Panc1 (cell line): Measurements from ENCODE around the gene RPL12. TPM values are rescaled to one million over a fixed set of nuclear protein-coding genes. Genes with fewer than 3 reads are reported as not detected.

Experiments
- ATAC-seq: fragments of 200-7000 bp; cut with Tn5 transposase; 2 replicates; pipeline ENCODE4 v1.9.1; 2020; ENCODE audit warnings: mild to moderate bottlenecking, moderate library complexity
- BruUV-seq: library from RNA; stranded (reverse); fragments of 400-500 nt; replicated peaks from 2 replicates; lab custom pipeline; 2021; lab: Mats Ljungman, UMichigan
- CTCF ChIA-PET: fragments of 300-600 bp; sonication (Branson Sonifier 250); formaldehyde crosslinking; loops from one replicate; lab custom pipeline; 2022; ENCODE audit warnings: antibody characterized with exemption; lab: Charles Lee
- POLR2A ChIA-PET: fragments of 300-600 bp; sonication (Branson Sonifier 250); formaldehyde crosslinking; loops from one replicate; lab custom pipeline; 2022; ENCODE audit warnings: antibody characterized with exemption; lab: Charles Lee
- DNase-seq: peaks from one replicate; pipeline ENCODE4 v3.0.0-alpha.2; 2010; ENCODE audit warnings: low read depth, low spot score
- H3K27ac ChIP-seq: 2 replicates; pipeline ENCODE4 v1.5.1; 2011; ENCODE audit warnings: mild to moderate bottlenecking, low read length, inconsistent platforms
- H3K27me3 ChIP-seq: fragments of 200-500 bp; sonication (Bioruptor generic); 2 replicates; pipeline ENCODE4 v1.6.0; 2014; ENCODE audit warnings: low read length, inconsistent platforms; ENCODE audit not compliant: control insufficient read depth, insufficient read depth
- H3K36me3 ChIP-seq: fragments of 200-500 bp; sonication (Bioruptor generic); 2 replicates; pipeline ENCODE4 v1.5.1; 2014; ENCODE audit warnings: inconsistent platforms, mild to moderate bottlenecking, low read length, moderate library complexity; ENCODE audit not compliant: control insufficient read depth, insufficient read depth
- H3K4me1 ChIP-seq: 2 replicates; pipeline ENCODE4 v1.5.1; 2011; ENCODE audit warnings: inconsistent platforms, mild to moderate bottlenecking, low read length, moderate library complexity; ENCODE audit not compliant: control insufficient read depth, insufficient read depth
- H3K4me3 ChIP-seq, 2 experiments: 2 replicates each; pipeline ENCODE4 v1.5.1; 2011 to 2012; ENCODE audit warnings: low read depth in 2 of 2, low read length in 2 of 2, mild to moderate bottlenecking in 2 of 2, inconsistent platforms in 1 of 2, moderate library complexity in 1 of 2
- H3K9me3 ChIP-seq: fragments of 200-500 bp; sonication (Bioruptor generic); 2 replicates; pipeline ENCODE4 v1.5.1; 2014; ENCODE audit warnings: low read depth, mild to moderate bottlenecking, inconsistent platforms, low read length, moderate library complexity; ENCODE audit not compliant: control insufficient read depth, insufficient read depth
- CTCF ChIP-seq: fragments of 450-650 bp; IDR thresholded peaks from 2 replicates; pipeline ENCODE4 v1.5.1; 2017; ENCODE audit warnings: mild to moderate bottlenecking
- POLR2AphosphoS5 ChIP-seq: IDR thresholded peaks from 2 replicates; pipeline ENCODE4 v1.6.1; 2012; ENCODE audit warnings: mild to moderate bottlenecking, low read depth, low read length, moderate library complexity
- REST ChIP-seq, 2 experiments: IDR thresholded peaks; 2 replicates each; pipeline ENCODE4 v1.6.1; 2011 to 2012; ENCODE audit warnings: low read depth in 2 of 2, control low read depth in 1 of 2, low read length in 1 of 2, mild to moderate bottlenecking in 1 of 2, moderate library complexity in 1 of 2; ENCODE audit not compliant: insufficient read depth in 1 of 2
- SIN3A ChIP-seq: IDR thresholded peaks from 2 replicates; pipeline ENCODE4 v1.6.1; 2012; ENCODE audit warnings: low read depth, mild to moderate bottlenecking, low read length, moderate library complexity, borderline replicate concordance; ENCODE audit not compliant: insufficient read depth
- TCF7L2 ChIP-seq: IDR thresholded peaks from 2 replicates; pipeline ENCODE4 v1.6.1; 2011; ENCODE audit warnings: mild to moderate bottlenecking, low read depth, low read length, inconsistent platforms
- in situ Hi-C: cut with HindIII; loops from 2 replicates; pipeline ENCODE4 v1.10.0; 2016; ENCODE audit warnings: low sequenced_read_pairs, low pct_unique_long_range_greater_than_20kb
- intact Hi-C: fragments of 100-400 bp; cut with micrococcal nuclease; formaldehyde crosslinking; loops from one replicate; pipeline ENCODE4 v1.10.0; 2022; ENCODE audit not compliant: unreplicated experiment
- total RNA-seq: library from RNA; stranded (reverse); gene quantifications from one replicate; pipeline ENCODE4 v1.2.1, GENCODE V29; 2021; ENCODE audit not compliant: unreplicated experiment

RPL12 gene
- total RNA-seq, 1 experiment from 2014 or later, result 951 TPM

DNA sequence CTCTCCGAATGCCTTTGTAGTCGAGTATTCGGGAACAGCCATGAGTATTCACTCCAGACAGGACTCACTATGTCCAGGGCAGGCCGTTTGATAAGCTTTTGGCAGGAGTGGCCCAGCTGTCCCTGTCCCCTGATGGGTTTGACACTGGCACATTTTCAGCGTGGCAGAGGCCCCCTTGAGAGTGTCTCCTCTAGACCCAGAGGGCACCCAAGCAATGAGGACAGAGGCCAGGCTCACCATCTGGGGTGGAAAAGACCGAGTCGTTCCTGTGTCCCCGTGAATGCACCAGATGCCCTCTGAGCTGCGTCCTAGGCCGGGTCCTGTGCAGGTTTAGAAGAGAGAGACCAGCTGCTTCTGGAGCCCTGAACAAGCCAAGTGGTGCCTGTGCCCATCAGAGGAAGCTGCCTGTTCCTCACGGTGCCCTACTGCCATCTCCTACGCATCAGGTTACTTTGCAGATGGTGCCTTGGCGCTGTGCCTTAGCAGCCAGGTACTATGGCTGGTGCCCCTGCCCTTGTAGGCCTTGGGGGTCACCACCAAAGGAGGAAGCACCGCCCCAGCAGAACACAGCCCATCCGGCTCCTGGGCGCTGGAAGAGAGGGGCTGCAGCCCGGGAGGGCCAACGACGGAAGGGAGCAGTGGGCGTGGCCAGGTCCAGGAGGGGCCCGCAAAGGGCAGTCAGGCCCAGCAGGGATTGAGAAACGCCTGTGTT lies 42.5 kb upstream of the RPL12 start:
- ChIA-PET CTCF (no interaction called here), POLR2A (interaction anchor here (0.7 kb wide), 1 partner anchor 71 kb away, joined by 3 read pairs; no protein-coding TSS in a partner anchor)
- intact Hi-C loops, result no loop called here
- Histone ChIP-seq H3K27me3 (no peaks in the 10 kb centered on the region), H3K4me1 (peaks cover 10% of the 10 kb centered on the region), H3K4me3 (no peak overlapping the region), H3K36me3 (no peaks in the 10 kb centered on the region), H3K27ac (no peak overlapping the region), H3K9me3 (no peaks in the 10 kb centered on the region)
- DNase-seq (no peak), ATAC-seq (no peak)
- TF ChIP-seq REST (IDR thresholded peaks at IDR 0.05; ENCODE audit: insufficient read depth in 1 of 2, low read depth in 2 of 2, low read length in 1 of 2), result no peak
- BruUV-seq, result no TSS peak
- in situ Hi-C loops, result no loop called here

DNA sequence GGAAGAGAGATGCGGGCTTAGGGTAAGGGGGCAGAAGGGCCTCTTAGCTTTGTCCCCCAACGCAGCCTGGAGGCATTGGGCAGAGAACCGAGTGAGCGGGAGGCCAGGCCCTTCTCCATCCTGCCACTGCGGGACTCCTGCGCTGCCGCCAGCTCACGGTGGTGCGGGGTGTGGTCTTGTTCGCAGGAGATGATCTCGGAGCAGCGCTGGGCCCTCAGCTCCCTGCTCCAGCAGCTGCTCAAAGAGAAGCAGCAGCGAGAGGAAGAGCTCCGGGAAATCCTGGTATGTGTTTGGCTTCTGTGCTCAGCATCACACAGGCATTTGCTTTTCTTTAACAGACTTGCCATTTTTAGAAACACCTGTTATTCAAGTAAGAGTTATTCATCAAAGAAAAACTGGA lies 41.4 kb upstream of the RPL12 start:
- in situ Hi-C loops, result no loop called here
- no TSS peak for BruUV-seq
- CTCF ChIA-PET, result no interaction called here

More for the DNA sequence above, 41.4 kb upstream of the RPL12 start:
- intact Hi-C loops, result no loop called here
- POLR2A ChIA-PET, result no interaction called here
- peaks cover 10% of the 10 kb centered on the region for H3K4me1 ChIP-seq
- H3K27ac ChIP-seq, result no peak overlapping the region
- DNase-seq (no peak), ATAC-seq (no peak)
- H3K4me3 ChIP-seq, result no peak overlapping the region
- no peaks in the 10 kb centered on the region for H3K27me3 ChIP-seq
- no peaks in the 10 kb centered on the region for H3K9me3 ChIP-seq
- no peaks in the 10 kb centered on the region for H3K36me3 ChIP-seq
- TF ChIP-seq CTCF, result no peak
- no peak for TF ChIP-seq TCF7L2
- TF ChIP-seq POLR2AphosphoS5, result no peak
- no peak for TF ChIP-seq SIN3A
- no peak for TF ChIP-seq REST (IDR thresholded peaks at IDR 0.05; ENCODE audit: insufficient read depth in 1 of 2, low read depth in 2 of 2, low read length in 1 of 2)
